Spleen (tissue), 11 donors: Measurements from ENCODE around the gene OSBPL10. TPM values are rescaled to one million over a fixed set of nuclear protein-coding genes. Genes with fewer than 3 reads are reported as not detected.

Source experiments
- DNase-seq: peaks from one replicate; pipeline ENCODE4 v3.0.0-alpha.2; 2020
- H3K27ac ChIP-seq, 8 donors: fragments of 200-600 bp; sonication (generic) in 7 of 8; 1 replicate in 4 of 8; 2 replicates in 4 of 8; pipeline versions ENCODE4 v1.5.0 to v1.8.0; 2016 to 2021; ENCODE audit warnings: inconsistent platforms in 4 of 8, mild to moderate bottlenecking in 4 of 8, moderate library complexity in 1 of 8
- H3K27me3 ChIP-seq, 7 donors: fragments of 200-600 bp; sonication (generic) in 6 of 7; replicated peaks in 1 of 7; 1 replicate in 4 of 7; 2 replicates in 3 of 7; pipeline versions ENCODE4 v1.5.0 to v1.8.0; 2016 to 2021; ENCODE audit warnings: inconsistent platforms in 3 of 7, mild to moderate bottlenecking in 1 of 7
- H3K36me3 ChIP-seq, 6 donors: fragments of 200-600 bp; sonication (generic) in 5 of 6; 1 replicate in 4 of 6; 2 replicates in 2 of 6; pipeline versions ENCODE4 v1.5.0 to v1.8.0; 2016 to 2021; ENCODE audit warnings: inconsistent platforms in 2 of 6
- H3K4me1 ChIP-seq, 6 donors: fragments of 200-600 bp; sonication (generic) in 5 of 6; 1 replicate in 3 of 6; 2 replicates in 3 of 6; pipeline versions ENCODE4 v1.5.0 to v1.8.0; 2016 to 2021; ENCODE audit warnings: inconsistent platforms in 3 of 6
- H3K4me3 ChIP-seq, 8 donors: fragments of 200-600 bp; sonication (generic) in 7 of 8; 1 replicate in 4 of 8; 2 replicates in 4 of 8; pipeline versions ENCODE4 v1.5.0 to v1.8.0; 2016 to 2021; ENCODE audit warnings: inconsistent platforms in 4 of 8, mild to moderate bottlenecking in 4 of 8, moderate library complexity in 2 of 8
- H3K9me3 ChIP-seq, 8 donors: fragments of 200-600 bp; sonication (generic) in 7 of 8; 1 replicate in 4 of 8; 2 replicates in 4 of 8; pipeline versions ENCODE4 v1.5.0 to v1.8.0; 2016 to 2021; ENCODE audit warnings: inconsistent platforms in 4 of 8
- CTCF ChIP-seq, 11 experiments: fragments of 200-600 bp in 7 of 11; fragments of 450-650 bp in 4 of 11; sonication (generic) in 4 of 11; IDR thresholded peaks in 8 of 11; conservative IDR thresholded peaks in 3 of 11; 1 replicate in 7 of 11; 2 replicates in 4 of 11; pipeline versions ENCODE4 v1.4.0 to v1.8.0; 2016 to 2021; ENCODE audit warnings: antibody characterized with exemption in 11 of 11, inconsistent platforms in 4 of 11, mild to moderate bottlenecking in 1 of 11
- POLR2A ChIP-seq, 3 donors: fragments of 450-650 bp; IDR thresholded peaks; one replicate each; pipeline ENCODE4 v1.5.1; 2017; ENCODE audit warnings: antibody characterized with exemption in 3 of 3, mild to moderate bottlenecking in 1 of 3
- POLR2AphosphoS5 ChIP-seq, 3 donors: sonication (generic); formaldehyde crosslinking; IDR thresholded peaks; one replicate each; pipeline ENCODE4 v1.5.1; 2017; ENCODE audit warnings: antibody characterized with exemption in 3 of 3
- WGBS, 5 donors: extraction: QIAGEN DNeasy Blood & Tissue Kit in 3 of 5; methylation state at CpG; one replicate each; pipeline versions ENCODE4 v1.1.5 to v1.1.7; 2013 to 2018; 5-methylcytosine and 5-hydroxymethylcytosine counted together
- intact Hi-C: fragments of 100-400 bp; cut with DNase I; formaldehyde crosslinking; loops from one replicate; pipeline ENCODE4 v1.15.0; 2023; ENCODE audit warnings: low total_unique reads
- polyA plus RNA-seq, 3 donors: library from polyadenylated mRNA; stranded (reverse); fragments of 200-250 nt; gene quantifications; one replicate each; pipeline ENCODE4 v1.2.1, GENCODE V29; 2013
- total RNA-seq, 7 donors: library from RNA; depleted of rRNA in 3 of 7; stranded (reverse); fragments of >200 nt in 3 of 7; fragmentation: NEBNext Ultra II Directional in 4 of 7; extraction: Animal tissue kit (Norgen Biotek cat#: 25700) in 4 of 7; gene quantifications; one replicate each; pipeline versions ENCODE4 v1.1.0 to v1.2.1, GENCODE V29; 2016 to 2021
- donor health status: healthy with polysubstance abuse.
- donor health status: DM: no; HTN: no; CAD: no; lungs with moderate emphysema.
- donor health status: DM: no; HTN: no; CAD: no.
- donor health status: Bipolar disorder and iron deficiency.
- donor health status: healthy.
- donor health status: DM: no; HTN: no; CAD: no.
- donor health status: DM: yes; HTN: yes; CAD: no.

The OSBPL10 gene
- total and polyA plus RNA-seq, 10 donors, result 3.8 to 95.1 (median 56.5) TPM

GRCh38 chr3:31704156-31704555, 276.9 kb downstream of the OSBPL10 start:
- no peak overlapping the region for H3K27ac ChIP-seq

GRCh38 chr3:31701286-31701685, 279.8 kb downstream of the OSBPL10 start:
- intact Hi-C loops, result no loop called here
- H3K27me3 ChIP-seq, result no peaks in the 10 kb centered on the region
- H3K9me3 ChIP-seq, result no peaks in the 10 kb centered on the region
- DNase-seq, result no peak
- no peak overlapping the region for H3K4me3 ChIP-seq
- WGBS, 5 donors, result 70 to 91% (median 87%) methylated on average over 9 of the region's 9 CpGs
- TF ChIP-seq POLR2A (IDR thresholded peaks at IDR 0.05) (no peak), CTCF (IDR thresholded peaks at IDR 0.05 in 8 of 11, conservative IDR thresholded peaks at IDR 0.05 in 3 of 11) (no peak), POLR2AphosphoS5 (IDR thresholded peaks at IDR 0.05) (no peak)
- H3K4me1 ChIP-seq, result peaks cover 0 to 10% (median 5%) of the 10 kb centered on the region in 6 donors
- peaks cover 0 to 45% (median 5%) of the 10 kb centered on the region in 6 donors for H3K36me3 ChIP-seq
- H3K27ac ChIP-seq, result no peak overlapping the region

More at GRCh38 chr3:31704156-31704555, 276.9 kb downstream of the OSBPL10 start:
- TF ChIP-seq POLR2A (IDR thresholded peaks at IDR 0.05) (no peak), POLR2AphosphoS5 (IDR thresholded peaks at IDR 0.05) (no peak), CTCF (IDR thresholded peaks at IDR 0.05 in 8 of 11, conservative IDR thresholded peaks at IDR 0.05 in 3 of 11) (no peak)
- Histone ChIP-seq H3K27me3 (no peaks in the 10 kb centered on the region), H3K36me3 (peaks cover 0 to 46% (median 5%) of the 10 kb centered on the region in 6 donors), H3K9me3 (no peaks in the 10 kb centered on the region), H3K4me3 (no peak overlapping the region), H3K4me1 (peaks cover 0 to 10% (median 5%) of the 10 kb centered on the region in 6 donors)
- intact Hi-C loops, result no loop called here
- 72 to 90% (median 76%) methylated on average over 3 of the region's 3 CpGs for WGBS, 5 donors
- no peak for DNase-seq

- Histone ChIP-seq H3K36me3 (peaks cover 0 to 45% (median 5%) of the 10 kb centered on the region in 6 donors), H3K27me3 (no peaks in the 10 kb centered on the region), H3K4me3 (no peak overlapping the region), H3K9me3 (no peaks in the 10 kb centered on the region), H3K27ac (no peak overlapping the region), H3K4me1 (peaks cover 0 to 5% (median 2%) of the 10 kb centered on the region in 6 donors)
- TF ChIP-seq CTCF (IDR thresholded peaks at IDR 0.05 in 8 of 11, conservative IDR thresholded peaks at IDR 0.05 in 3 of 11), result no peak
- no peak for TF ChIP-seq POLR2AphosphoS5 (IDR thresholded peaks at IDR 0.05)
- no peak for TF ChIP-seq POLR2A (IDR thresholded peaks at IDR 0.05)
- WGBS, 5 donors, result 77 to 94% (median 83%) methylated on average over 5 to 6 of the region's 6 CpGs
- no peak for DNase-seq
- intact Hi-C loops, result no loop called here
These were observed 281.6 kb downstream of the OSBPL10 start for GRCh38 chr3:31699309-31699953.

- intact Hi-C loops, result no loop called here
- no peak overlapping the region for H3K27ac ChIP-seq
- H3K27me3 ChIP-seq, result no peaks in the 10 kb centered on the region
- TF ChIP-seq POLR2AphosphoS5 (IDR thresholded peaks at IDR 0.05) (no peak), CTCF (IDR thresholded peaks at IDR 0.05 in 8 of 11, conservative IDR thresholded peaks at IDR 0.05 in 3 of 11) (no peak), POLR2A (IDR thresholded peaks at IDR 0.05) (no peak)
- WGBS, 5 donors, result 88 to 99% (median 94%) methylated on average over 6 of the region's 6 CpGs
- peaks cover 0 to 54% (median 9%) of the 10 kb centered on the region in 6 donors for H3K36me3 ChIP-seq
- H3K4me3 ChIP-seq, result no peak overlapping the region
- no peaks in the 10 kb centered on the region for H3K4me1 ChIP-seq
- DNase-seq, result no peak
- H3K9me3 ChIP-seq, result no peaks in the 10 kb centered on the region
These were observed 284.1 kb downstream of the OSBPL10 start for GRCh38 chr3:31696815-31697548.
